GM12878 (cell line): ENCODE measurements around the gene CBLN3. TPM values are rescaled to one million over a fixed set of nuclear protein-coding genes. Genes with fewer than 3 reads are reported as not detected.

Experiments
- ATAC-seq: fragments of 200-7000 bp; cut with Tn5 transposase; 3 replicates; pipeline ENCODE4 v1.9.1; 2020; ENCODE audit warnings: mild to moderate bottlenecking, moderate library complexity
- BruUV-seq: library from RNA; stranded (reverse); fragments of 400-500 nt; replicated peaks from 2 replicates; lab custom pipeline; 2021; lab: Mats Ljungman, UMichigan
- CTCF ChIA-PET: fragments of 300-600 bp; sonication (Branson Sonifier 250); formaldehyde crosslinking; extraction: SDS; loops from one replicate; lab custom pipeline; 2021; ENCODE audit warnings: inconsistent platforms; lab: Yijun Ruan, JAX
- POLR2A ChIA-PET: fragments of 350-600 bp; formaldehyde crosslinking; extraction: SDS; loops from one replicate; lab custom pipeline; 2021; ENCODE audit warnings: inconsistent platforms; lab: Charles Lee
- RAD21 ChIA-PET: fragments of 300-600 bp; sonication (Branson Sonifier 250); formaldehyde crosslinking; loops from one replicate; lab custom pipeline; 2023; ENCODE audit warnings: antibody characterized with exemption; ENCODE audit not compliant: unreplicated experiment; lab: Charles Lee
- SMC1A ChIA-PET: fragments of 300-600 bp; sonication (Branson Sonifier 250); formaldehyde crosslinking; loops from one replicate; lab custom pipeline; 2023; ENCODE audit not compliant: unreplicated experiment, uncharacterized antibody; lab: Charles Lee
- DNase-seq: peaks from one replicate; pipeline ENCODE4 v3.0.0-alpha.2; 2011; ENCODE audit warnings: low read depth, low spot score
- FAIRE-seq: peaks from 3 replicates; lab custom pipeline; 2011; peaks lifted over from hg19 to GRCh38; lab: Jason Lieb, UNC
- H2AFZ ChIP-seq: 2 replicates; pipeline ENCODE4 v1.6.0; 2011; ENCODE audit warnings: low read depth, low read length, control low read depth; ENCODE audit not compliant: control insufficient read depth
- H3K27ac ChIP-seq: 2 replicates; pipeline ENCODE4 v1.5.1; 2011; ENCODE audit warnings: control low read depth; ENCODE audit not compliant: control insufficient read depth, insufficient read depth
- H3K27me3 ChIP-seq, 2 experiments: replicated peaks in 1 of 2; 2 replicates each; pipeline versions ENCODE4 v1.6.0 to v1.6.1; 2011; ENCODE audit warnings: low read length in 1 of 2; ENCODE audit not compliant: control insufficient read depth in 2 of 2, insufficient read depth in 2 of 2
- H3K36me3 ChIP-seq, 2 experiments: 2 replicates each; pipeline ENCODE4 v1.5.1; 2011; ENCODE audit warnings: low read length in 1 of 2; ENCODE audit not compliant: control insufficient read depth in 2 of 2, insufficient read depth in 2 of 2
- H3K4me1 ChIP-seq: 2 replicates; pipeline ENCODE4 v1.6.1; 2011; ENCODE audit warnings: mild to moderate bottlenecking, low read length, moderate library complexity, mixed read lengths; ENCODE audit not compliant: control insufficient read depth, insufficient read depth
- H3K4me2 ChIP-seq: 2 replicates; pipeline ENCODE4 v1.6.0; 2011; ENCODE audit warnings: control low read depth; ENCODE audit not compliant: control insufficient read depth, insufficient read depth
- H3K4me3 ChIP-seq: fragments of 200-600 bp; sonication (generic); 2 replicates; pipeline ENCODE4 v1.5.1; 2016
- H3K79me2 ChIP-seq: 2 replicates; pipeline ENCODE4 v1.6.0; 2011; ENCODE audit warnings: low read length; ENCODE audit not compliant: control insufficient read depth, insufficient read depth
- H3K9ac ChIP-seq: 2 replicates; pipeline ENCODE4 v1.8.0; 2011; ENCODE audit warnings: low read length, control low read depth, mixed read lengths; ENCODE audit not compliant: control insufficient read depth, insufficient read depth
- H3K9me3 ChIP-seq: replicated peaks from 3 replicates; pipeline ENCODE4 v1.5.1; 2011; ENCODE audit warnings: mild to moderate bottlenecking, low read length; ENCODE audit not compliant: control insufficient read depth, insufficient read depth
- H4K20me1 ChIP-seq: 2 replicates; pipeline ENCODE4 v1.6.0; 2011; ENCODE audit not compliant: control insufficient read depth, insufficient read depth
- CHD4 ChIP-seq: fragments of 200-600 bp; sonication (generic); IDR thresholded peaks from 2 replicates; pipeline ENCODE4 v1.6.1; 2016; ENCODE audit warnings: mild to moderate bottlenecking
- FOS ChIP-seq: IDR thresholded peaks from 3 replicates; pipeline ENCODE4 v1.6.1; 2011; ENCODE audit warnings: borderline replicate concordance; ENCODE audit not compliant: insufficient read length; ENCODE audit errors: extremely low read depth
- HDAC2 ChIP-seq: fragments of 200-600 bp; sonication (generic); IDR thresholded peaks from 2 replicates; pipeline ENCODE4 v1.6.1; 2017
- IKZF1 ChIP-seq: fragments of 450-650 bp; conservative IDR thresholded peaks from 2 replicates; pipeline ENCODE4 v1.6.1; 2017; ENCODE audit warnings: antibody characterized with exemption, mild to moderate bottlenecking
- MEF2A ChIP-seq: IDR thresholded peaks from 2 replicates; pipeline ENCODE4 v1.6.1; 2011; ENCODE audit warnings: low read depth, mild to moderate bottlenecking, low read length, moderate library complexity; ENCODE audit not compliant: insufficient read depth
- MLLT1 ChIP-seq: fragments of 450-650 bp; IDR thresholded peaks from 2 replicates; pipeline ENCODE4 v1.6.1; 2016; ENCODE audit warnings: mild to moderate bottlenecking
- NR2C2 ChIP-seq: IDR thresholded peaks from 2 replicates; pipeline ENCODE4 v1.6.1; 2011; ENCODE audit warnings: borderline replicate concordance, low read depth; ENCODE audit not compliant: control insufficient read depth, insufficient read length
- RAD21 ChIP-seq: IDR thresholded peaks from 2 replicates; pipeline ENCODE4 v1.6.1; 2011; ENCODE audit warnings: mild to moderate bottlenecking, low read depth, low read length, moderate library complexity; ENCODE audit not compliant: insufficient read depth
- STAT3 ChIP-seq: IDR thresholded peaks from 2 replicates; pipeline ENCODE4 v1.6.1; 2011; ENCODE audit warnings: low read depth, low read length, improper control_type of control experiment
- ZBTB11 ChIP-seq: fragments of 450-650 bp; formaldehyde crosslinking; IDR thresholded peaks from 2 replicates; pipeline ENCODE4 v1.5.0; 2022; ENCODE audit warnings: mild to moderate bottlenecking, missing genetic modification characterization
- WGBS: methylation state at CpG from one replicate; pipeline ENCODE4 v1.1.6; 2016; ENCODE audit warnings: low lambda C conversion rate; ENCODE audit not compliant: insufficient replicate concordance, insufficient coverage; ENCODE audit errors: missing lambda C conversion rate; 5-methylcytosine and 5-hydroxymethylcytosine counted together
- in situ Hi-C: fragments of 300-500 bp; cut with MboI; formaldehyde crosslinking; loops from 9 replicates; pipeline ENCODE4 v1.14.3; 2018; ENCODE audit warnings: mixed read lengths
- intact Hi-C: fragments of 100-400 bp; cut with micrococcal nuclease; formaldehyde crosslinking; loops from one replicate; pipeline ENCODE4 v1.14.2; 2022; ENCODE audit not compliant: unreplicated experiment
- polyA plus RNA-seq, 11 experiments: library from polyadenylated mRNA; depleted of rRNA in 4 of 11; unstranded in 6 of 11; stranded (reverse) in 5 of 11; fragments of >200 nt; fragmentation: Nextera tagmentation in 4 of 11; fragmentation: Illumina TruSeq in 1 of 11; extraction: Ambion mirVana in 4 of 11; extraction: Trizol in 1 of 11; gene quantifications; 1 replicate in 1 of 11; 2 replicates in 10 of 11; pipeline versions ENCODE4 v1.2.1 to v1.2.3, GENCODE V29; 2011 to 2016; ENCODE audit warnings: inconsistent platforms in 2 of 11, missing spikeins in 2 of 11, low read depth in 1 of 11
- total RNA-seq, 4 experiments: library from RNA; depleted of rRNA in 3 of 4; stranded (reverse); fragments of >200 nt in 3 of 4; fragmentation: Illumina TruSeq in 1 of 4; extraction: Trizol in 1 of 4; gene quantifications; 2 replicates each; pipeline versions ENCODE4 v1.2.1 to v1.2.3, GENCODE V29; 2013 to 2021

CBLN3 gene
- total and polyA plus RNA-seq, 10 of the 15 experiments (the other 5 are each of a cell fraction or from before 2014, with no cell fraction given): 0.16 to 4.9 (median 1.3) TPM

DNA sequence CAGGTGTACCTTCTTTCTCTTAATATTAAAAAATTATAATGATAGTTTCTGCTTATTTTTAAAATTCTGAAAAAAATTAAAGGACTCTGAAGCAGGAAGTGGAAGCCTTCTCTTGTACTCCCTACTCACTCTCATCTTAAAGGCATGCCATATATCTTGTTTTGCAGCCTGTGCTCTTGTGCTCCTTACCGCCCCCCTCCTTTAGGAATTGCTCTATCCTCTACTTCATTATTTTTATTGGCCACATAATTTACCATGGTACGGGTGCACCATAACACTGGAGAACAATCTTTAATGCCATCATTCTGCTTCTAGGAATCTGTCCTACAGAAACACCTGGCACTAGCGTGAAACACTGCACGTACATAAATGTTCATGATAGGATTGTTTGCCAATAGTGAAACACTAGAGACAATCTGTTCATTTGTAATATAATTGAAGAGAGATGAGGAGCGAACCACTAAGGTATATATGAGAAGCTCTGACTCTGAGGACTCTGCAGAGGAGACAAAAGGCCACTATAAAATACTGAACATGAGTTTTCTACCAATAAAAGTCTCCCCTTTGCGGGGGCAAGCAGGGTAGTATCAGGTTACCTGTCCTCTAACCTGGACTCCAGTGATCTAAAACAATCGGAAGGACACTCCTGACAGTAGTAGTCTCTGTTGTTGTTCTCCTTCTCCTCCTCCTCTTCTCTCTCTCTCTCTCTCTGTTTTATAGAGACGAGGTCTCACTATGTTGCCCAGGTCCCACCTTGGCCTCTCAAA lies 37.0 kb downstream of the CBLN3 start:
- BruUV-seq: no TSS peak
- no peak for DNase-seq
- no peaks in the 10 kb centered on the region for H3K36me3 ChIP-seq
- no peak overlapping the region for H3K27ac ChIP-seq
- H3K9ac ChIP-seq: no peak overlapping the region
- RAD21 ChIA-PET: no interaction called here
- H3K9me3 ChIP-seq: no peaks in the 10 kb centered on the region
- intact Hi-C loops: no loop called here
- in situ Hi-C loops: no loop called here
- no peak overlapping the region for H2AFZ ChIP-seq
- no peak for FAIRE-seq
- peaks cover 0 to under 1% of the 10 kb centered on the region in 2 experiments; a peak in 2 of 4 replicates for H3K27me3 ChIP-seq
- CTCF ChIA-PET: no interaction called here
- ATAC-seq: no peak
- no peak overlapping the region for H3K4me2 ChIP-seq
- H3K4me3 ChIP-seq: no peak overlapping the region
- H3K79me2 ChIP-seq: no peaks in the 10 kb centered on the region
- SMC1A ChIA-PET: no interaction called here
- H4K20me1 ChIP-seq: no peaks in the 10 kb centered on the region
- H3K4me1 ChIP-seq: no peaks in the 10 kb centered on the region
- POLR2A ChIA-PET: no interaction called here
- TF ChIP-seq STAT3: no peak
- TF ChIP-seq IKZF1: no peak
- no peak for TF ChIP-seq CHD4
- no peak for TF ChIP-seq NR2C2
- no peak for TF ChIP-seq MEF2A
- 58% methylated on average over 8 of the region's 8 CpGs for WGBS

DNA sequence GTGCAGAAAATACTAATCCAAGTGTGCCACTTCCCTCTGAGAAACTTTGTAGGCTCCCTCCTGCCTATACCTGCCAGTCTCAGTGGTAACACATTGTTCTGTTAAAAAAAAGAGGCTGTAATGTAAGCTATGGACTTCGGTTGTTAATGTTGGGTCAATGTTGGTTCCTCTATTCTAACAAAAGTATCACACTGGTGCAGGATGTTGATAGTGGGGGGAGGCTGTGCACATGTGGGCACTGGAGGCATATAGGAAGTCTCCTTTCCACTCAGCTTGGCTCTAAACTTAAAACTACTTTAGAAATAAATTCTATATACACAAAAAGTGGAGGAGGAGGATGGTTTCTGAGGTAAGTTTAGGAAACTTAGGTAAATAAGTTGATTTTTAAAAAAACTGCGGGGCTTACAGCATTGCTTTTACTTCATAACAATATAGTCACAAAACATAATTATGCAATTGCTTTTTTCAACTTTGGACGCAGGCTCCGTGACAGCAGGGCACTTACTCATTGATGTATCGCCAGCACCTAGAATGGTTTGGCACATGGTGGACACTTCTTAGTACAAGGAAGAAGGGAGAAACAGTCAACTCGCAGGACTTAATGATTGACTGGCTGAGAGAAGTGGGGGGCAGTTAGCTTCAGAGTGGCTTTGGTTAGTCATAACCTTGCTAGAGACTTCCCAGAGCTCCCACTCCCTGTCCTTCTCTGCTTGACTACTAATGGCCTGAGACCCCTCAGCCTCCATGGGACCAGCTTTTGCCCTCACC lies 38.6 kb downstream of the CBLN3 start:
- no peaks in the 10 kb centered on the region; a peak in 2 of 4 replicates for H3K27me3 ChIP-seq
- no peak overlapping the region for H3K4me2 ChIP-seq
- in situ Hi-C loops (no loop called here), intact Hi-C loops (no loop called here)
- WGBS: 27% methylated on average over 6 of the region's 6 CpGs
- no peak overlapping the region for H3K27ac ChIP-seq
- ChIA-PET POLR2A (no interaction called here), CTCF (interaction anchor here (1.3 kb wide), 1 partner anchor 33 kb away, joined by 4 read pairs; no protein-coding TSS in a partner anchor), RAD21 (no interaction called here), SMC1A (interaction anchor here (2.0 kb wide), 1 partner anchor 11 kb away, joined by 6 read pairs; no protein-coding TSS in a partner anchor)
- no peak for DNase-seq
- H3K79me2 ChIP-seq: no peaks in the 10 kb centered on the region
- no peak overlapping the region for H3K9ac ChIP-seq
- no peaks in the 10 kb centered on the region for H3K36me3 ChIP-seq
- no peaks in the 10 kb centered on the region for H3K9me3 ChIP-seq
- H3K4me1 ChIP-seq: no peaks in the 10 kb centered on the region
- H2AFZ ChIP-seq: no peak overlapping the region
- no peaks in the 10 kb centered on the region for H4K20me1 ChIP-seq
- no peak overlapping the region for H3K4me3 ChIP-seq
- BruUV-seq: no TSS peak
- no peak for ATAC-seq
- FAIRE-seq: no peak
- no peak for TF ChIP-seq RAD21
- TF ChIP-seq ZBTB11 (CRISPR knock-in tag): no peak
- no peak for TF ChIP-seq HDAC2
- TF ChIP-seq FOS: no peak
- no peak for TF ChIP-seq MLLT1
- no peak for TF ChIP-seq MEF2A
